22Rv1 (cell line): ENCODE data around the gene RNF220.

ENCODE experiments used
- H3K27ac ChIP-seq: fragments of 450-650 bp; 2 replicates; pipeline ENCODE4 v1.5.1; 2017
- ZFX ChIP-seq: fragments of 450-650 bp; IDR thresholded peaks from 2 replicates; pipeline ENCODE4 v1.6.1; 2017; ENCODE audit warnings: antibody characterized with exemption, borderline replicate concordance
- TF ChIP-seq, protein P1 (sequence below): fragments of 450-650 bp; IDR thresholded peaks from 2 replicates; pipeline ENCODE4 v1.5.1; 2017; ENCODE audit warnings: mild to moderate bottlenecking

RNF220 gene

DNA sequence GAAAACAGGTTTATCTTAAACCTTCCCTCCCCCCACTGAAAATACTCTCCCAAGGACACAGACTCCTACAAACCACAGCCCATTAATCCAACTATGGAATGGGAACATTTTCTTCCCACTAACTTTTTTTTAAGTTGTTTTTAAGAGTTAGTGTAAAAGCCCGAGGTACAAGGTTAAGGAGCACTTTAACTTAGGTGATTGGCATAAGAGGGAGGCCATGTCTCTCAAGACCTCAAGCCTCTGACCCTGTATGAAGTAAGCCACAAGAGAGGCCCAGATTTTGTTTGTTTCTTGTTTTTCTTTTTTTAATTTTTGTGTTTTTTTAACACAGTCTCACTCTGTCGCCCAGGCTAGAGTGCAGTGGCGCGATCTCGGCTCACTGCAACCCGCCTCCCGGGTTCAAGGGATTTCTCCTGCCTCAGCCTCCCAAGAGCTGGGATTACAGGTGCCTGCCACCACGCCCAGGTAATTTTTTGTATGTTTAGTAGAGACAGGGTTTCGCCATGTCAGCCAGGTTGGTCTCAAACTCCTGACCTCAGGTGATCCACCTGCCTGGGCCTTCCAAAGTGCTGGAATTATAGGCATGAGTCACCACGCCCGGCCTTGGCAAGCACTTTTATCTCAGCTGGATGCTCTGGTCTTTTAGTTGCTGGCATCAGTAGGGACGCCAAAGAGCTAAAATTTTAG is 283.8 kb downstream of the RNF220 start:
- no peak for TF ChIP-seq ZFX
- TF ChIP-seq, protein P1, sequence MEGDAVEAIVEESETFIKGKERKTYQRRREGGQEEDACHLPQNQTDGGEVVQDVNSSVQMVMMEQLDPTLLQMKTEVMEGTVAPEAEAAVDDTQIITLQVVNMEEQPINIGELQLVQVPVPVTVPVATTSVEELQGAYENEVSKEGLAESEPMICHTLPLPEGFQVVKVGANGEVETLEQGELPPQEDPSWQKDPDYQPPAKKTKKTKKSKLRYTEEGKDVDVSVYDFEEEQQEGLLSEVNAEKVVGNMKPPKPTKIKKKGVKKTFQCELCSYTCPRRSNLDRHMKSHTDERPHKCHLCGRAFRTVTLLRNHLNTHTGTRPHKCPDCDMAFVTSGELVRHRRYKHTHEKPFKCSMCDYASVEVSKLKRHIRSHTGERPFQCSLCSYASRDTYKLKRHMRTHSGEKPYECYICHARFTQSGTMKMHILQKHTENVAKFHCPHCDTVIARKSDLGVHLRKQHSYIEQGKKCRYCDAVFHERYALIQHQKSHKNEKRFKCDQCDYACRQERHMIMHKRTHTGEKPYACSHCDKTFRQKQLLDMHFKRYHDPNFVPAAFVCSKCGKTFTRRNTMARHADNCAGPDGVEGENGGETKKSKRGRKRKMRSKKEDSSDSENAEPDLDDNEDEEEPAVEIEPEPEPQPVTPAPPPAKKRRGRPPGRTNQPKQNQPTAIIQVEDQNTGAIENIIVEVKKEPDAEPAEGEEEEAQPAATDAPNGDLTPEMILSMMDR: no peak
- no peak overlapping the region for H3K27ac ChIP-seq

DNA sequence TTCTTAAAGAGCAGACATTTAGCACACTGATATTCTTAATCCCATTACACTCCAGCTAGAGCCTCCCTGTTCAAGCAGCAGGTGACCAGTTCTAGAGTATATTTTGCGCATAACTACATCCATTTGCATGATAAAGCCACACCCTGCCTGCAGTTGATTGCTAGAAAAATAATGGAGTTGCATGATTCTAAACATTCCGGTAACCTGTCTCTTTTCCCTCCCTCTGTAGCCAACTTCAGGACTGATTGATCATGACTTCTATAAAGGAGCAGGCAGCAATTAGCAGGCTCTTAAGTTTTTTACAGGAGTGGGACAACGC is 284.4 kb downstream of the RNF220 start:
- TF ChIP-seq, protein P1: no peak
- TF ChIP-seq ZFX: no peak
- no peak overlapping the region for H3K27ac ChIP-seq

DNA sequence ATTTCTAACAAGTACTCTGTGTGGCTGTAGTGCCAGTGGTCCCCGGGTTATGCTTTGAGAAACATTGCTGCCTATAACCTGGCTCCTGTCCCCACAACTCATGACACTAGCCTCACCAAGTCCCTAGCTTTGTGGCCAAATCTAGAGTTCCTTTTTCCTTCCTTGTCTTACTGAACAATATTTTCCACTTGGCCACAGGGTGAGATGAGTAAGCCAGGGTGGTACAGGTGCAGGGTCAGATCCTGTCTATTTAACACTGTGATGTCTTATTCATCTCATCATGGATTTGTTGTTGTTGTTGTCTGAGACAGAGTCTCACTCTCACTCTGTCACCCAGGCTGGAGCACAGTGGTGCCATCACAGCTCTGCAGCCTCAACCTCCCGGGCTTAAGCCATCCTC is 288.1 kb downstream of the RNF220 start:
- no peak overlapping the region for H3K27ac ChIP-seq
- TF ChIP-seq, protein P1: no peak
- TF ChIP-seq ZFX: no peak

DNA sequence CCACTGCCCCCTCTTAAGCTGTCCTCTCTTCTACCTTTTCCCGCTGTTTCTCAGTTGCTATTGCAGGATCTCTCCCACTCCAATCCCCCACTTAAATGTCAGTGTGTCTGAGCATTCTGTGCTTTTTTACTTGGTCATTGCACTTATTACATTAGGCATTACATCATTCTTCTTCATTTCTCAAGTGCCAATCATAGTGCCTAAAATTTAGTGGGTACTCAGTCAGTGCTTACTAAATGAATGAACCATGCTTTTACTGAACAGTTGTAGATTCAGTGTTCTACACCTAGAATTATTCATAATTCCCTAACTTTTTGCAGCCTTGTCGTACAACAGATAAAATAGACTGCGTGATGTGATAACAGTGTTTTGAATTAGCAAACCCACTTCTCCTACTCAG is 288.8 kb downstream of the RNF220 start:
- H3K27ac ChIP-seq: no peak overlapping the region
- no peak for TF ChIP-seq ZFX
- TF ChIP-seq, protein P1: no peak

DNA sequence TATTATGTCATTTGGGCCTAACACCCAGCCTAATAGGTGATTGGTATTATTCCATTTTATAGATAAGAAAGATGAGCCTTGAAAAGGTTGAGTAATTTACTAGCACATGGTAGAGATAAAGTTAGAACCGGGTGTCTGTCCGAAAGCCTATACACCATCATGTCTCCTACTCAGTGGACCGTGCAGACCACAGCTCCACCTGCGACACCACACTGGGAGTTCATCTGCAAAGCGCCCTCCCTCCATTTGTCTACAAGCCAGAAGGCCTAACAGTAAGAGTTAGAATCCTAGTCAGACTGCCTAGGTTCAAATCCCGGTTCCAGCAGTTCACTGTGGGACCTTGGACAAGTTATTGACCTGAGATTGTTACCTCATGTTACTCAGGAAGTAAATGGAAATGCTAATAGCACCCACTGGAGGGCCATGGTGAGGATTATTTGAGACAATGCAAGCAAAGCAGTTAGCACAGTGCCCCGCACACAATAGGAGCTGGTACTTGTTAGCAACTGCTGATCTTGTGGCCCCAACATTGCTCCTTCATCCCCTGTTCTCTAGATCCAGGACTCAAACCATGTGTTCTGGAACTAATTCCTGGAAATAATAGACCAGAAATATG is 289.9 kb downstream of the RNF220 start:
- TF ChIP-seq, protein P1: no peak
- no peak for TF ChIP-seq ZFX
- H3K27ac ChIP-seq: no peak overlapping the region

DNA sequence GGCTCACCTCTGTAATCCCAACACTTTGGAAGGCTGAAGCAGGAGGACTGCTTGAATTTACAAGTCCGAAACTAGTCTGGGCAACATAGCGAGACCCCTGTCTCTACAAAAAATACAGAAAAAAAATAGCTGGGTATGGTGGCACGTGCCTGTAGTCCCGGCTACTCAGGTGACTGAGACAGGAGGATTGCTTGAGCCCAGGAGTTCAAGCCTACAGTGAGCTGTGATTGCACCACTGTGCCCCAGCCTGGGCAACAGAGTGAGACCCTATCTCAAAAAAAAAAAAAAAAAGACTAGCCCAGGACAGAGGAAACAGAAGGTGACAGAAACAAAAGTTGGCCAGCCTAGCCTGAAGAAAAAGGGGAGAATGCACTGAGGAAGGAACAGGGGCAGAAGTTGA is 290.6 kb downstream of the RNF220 start:
- no peak overlapping the region for H3K27ac ChIP-seq
- TF ChIP-seq ZFX: no peak
- TF ChIP-seq, protein P1: no peak

DNA sequence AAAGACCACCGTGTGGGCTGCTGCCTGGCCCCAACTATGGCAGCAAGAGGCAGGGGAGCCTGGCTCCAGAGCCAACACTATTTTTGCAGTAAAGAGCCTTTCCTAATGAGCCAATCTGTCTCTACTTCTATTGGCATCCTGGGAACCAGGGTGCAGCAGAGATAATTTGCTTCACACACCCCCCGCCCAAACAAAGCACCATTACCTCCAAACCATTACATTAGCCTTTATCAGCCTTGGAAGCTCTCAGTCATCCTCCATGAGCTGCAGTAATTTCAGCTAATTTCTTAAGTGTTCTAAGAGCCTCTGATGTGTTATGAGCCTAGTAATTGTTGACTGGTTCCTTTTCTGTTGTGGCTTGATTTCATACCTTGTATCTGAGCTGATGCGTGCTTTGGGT is 291.0 kb downstream of the RNF220 start:
- TF ChIP-seq, protein P1: no peak
- no peak for TF ChIP-seq ZFX
- H3K27ac ChIP-seq: no peak overlapping the region
